Stimulated activated naive CD8-positive, alpha-beta T cell treated with anti-CD3 and anti-CD28 coated beads, Interleukin-15, amount 100 ng/mL, for 72 hours (primary cell): Measurements from ENCODE around the gene B3GNT3.
"Not testable (repeated sequence)": the region's sequence is repeated elsewhere in the genome, so short reads cannot be mapped to it uniquely, and the experiment has no call there.

Experiments used
- ATAC-seq: fragments of 150-1000 bp; cut with Tn5 transposase; 2 replicates; pipeline ENCODE4 v1.10.0; 2021; ENCODE audit warnings: mild to moderate bottlenecking, moderate library complexity
- DNase-seq, 2 donors: peaks; one replicate each; pipeline ENCODE4 v3.0.0; 2021 to 2022
- H3K27ac Mint-ChIP-seq, 2 donors: one replicate each; pipeline ENCODE4 v1.8.0; 2022; ENCODE audit warnings: mild to moderate bottlenecking in 2 of 2, mixed read lengths in 2 of 2, moderate library complexity in 2 of 2
- H3K27me3 Mint-ChIP-seq: one replicate; pipeline ENCODE4 v1.8.0; 2022; ENCODE audit warnings: mixed read lengths
- H3K4me1 Mint-ChIP-seq: one replicate; pipeline ENCODE4 v1.8.0; 2022; ENCODE audit warnings: mild to moderate bottlenecking, mixed read lengths
- H3K4me3 Mint-ChIP-seq, 2 donors: one replicate each; pipeline ENCODE4 v1.8.0; 2022; ENCODE audit warnings: mild to moderate bottlenecking in 2 of 2, mixed read lengths in 2 of 2, moderate library complexity in 1 of 2
- H3K9me3 Mint-ChIP-seq, 2 donors: one replicate each; pipeline ENCODE4 v1.8.0; 2022; ENCODE audit warnings: mixed read lengths in 2 of 2

The B3GNT3 gene

GRCh38 chr19:17783721-17784120 lies 11.2 kb upstream of the B3GNT3 start:
- DNase-seq, ATAC-seq, H3K9me3 Mint-ChIP-seq, H3K4me3 Mint-ChIP-seq, H3K27me3 Mint-ChIP-seq, H3K27ac Mint-ChIP-seq: not testable (repeated sequence)
- H3K4me1 Mint-ChIP-seq, result peaks cover 26% of the 10 kb centered on the region

- H3K4me1 Mint-ChIP-seq, result peaks cover 25% of the 10 kb centered on the region
- DNase-seq, result peak; percentile 69 to 71
- H3K27ac Mint-ChIP-seq, result peak overlapping the region in 1 of 2 donors; percentile 5
- no peaks in the 10 kb centered on the region for H3K27me3 Mint-ChIP-seq
- H3K4me3 Mint-ChIP-seq, result no peak overlapping the region
- ATAC-seq, result peak; percentile 64
- H3K9me3 Mint-ChIP-seq, result no peaks in the 10 kb centered on the region
These were observed 10.5 kb upstream of the B3GNT3 start for GRCh38 chr19:17784201-17785008.

GRCh38 chr19:17787274-17787913 lies 7.5 kb upstream of the B3GNT3 start:
- DNase-seq (no peak), ATAC-seq (no peak)
- Mint-ChIP-seq H3K4me1 (peaks cover 35% of the 10 kb centered on the region), H3K4me3 (no peak overlapping the region), H3K9me3 (no peaks in the 10 kb centered on the region), H3K27ac (peak overlapping the region; percentile 61 to 72), H3K27me3 (no peaks in the 10 kb centered on the region)

- no peaks in the 10 kb centered on the region for H3K27me3 Mint-ChIP-seq
- ATAC-seq (no peak), DNase-seq (no peak)
- peak overlapping the region in 1 of 2 donors; percentile 35 for H3K27ac Mint-ChIP-seq
- H3K4me3 Mint-ChIP-seq, result no peak overlapping the region
- H3K4me1 Mint-ChIP-seq, result peaks cover 37% of the 10 kb centered on the region
- H3K9me3 Mint-ChIP-seq, result no peaks in the 10 kb centered on the region
These were observed 6.3 kb upstream of the B3GNT3 start for GRCh38 chr19:17788632-17789031.

- H3K27ac Mint-ChIP-seq, result peak overlapping the region in 1 of 2 donors; percentile 85
- ATAC-seq (no peak), DNase-seq (no peak)
- no peaks in the 10 kb centered on the region for H3K27me3 Mint-ChIP-seq
- no peak overlapping the region for H3K4me3 Mint-ChIP-seq
- peaks cover 46% of the 10 kb centered on the region for H3K4me1 Mint-ChIP-seq
- H3K9me3 Mint-ChIP-seq, result no peaks in the 10 kb centered on the region
These were observed 4.7 kb upstream of the B3GNT3 start for GRCh38 chr19:17790059-17790780.

GRCh38 chr19:17794412-17794730 lies 567 bp upstream of the B3GNT3 start:
- peak overlapping the region; percentile 68 to 76 for H3K4me3 Mint-ChIP-seq
- no peaks in the 10 kb centered on the region for H3K9me3 Mint-ChIP-seq
- no peaks in the 10 kb centered on the region for H3K27me3 Mint-ChIP-seq
- ATAC-seq (no peak), DNase-seq (no peak)
- no peak overlapping the region for H3K27ac Mint-ChIP-seq
- H3K4me1 Mint-ChIP-seq, result peaks cover 69% of the 10 kb centered on the region

- Mint-ChIP-seq H3K9me3 (no peaks in the 10 kb centered on the region), H3K27ac (peak overlapping the region in 1 of 2 donors; percentile 54), H3K4me3 (peak overlapping the region; percentile 68 to 76), H3K27me3 (no peaks in the 10 kb centered on the region), H3K4me1 (peaks cover 60% of the 10 kb centered on the region)
- DNase-seq (no peak), ATAC-seq (no peak)
These were observed 538 bp downstream of the B3GNT3 start for GRCh38 chr19:17795495-17795856.

GRCh38 chr19:17796013-17796837 lies 1.3 kb downstream of the B3GNT3 start:
- H3K4me1 Mint-ChIP-seq, result peaks cover 56% of the 10 kb centered on the region
- DNase-seq (no peak), ATAC-seq (no peak)
- H3K4me3 Mint-ChIP-seq, result peak overlapping the region in 1 of 2 donors; percentile 21
- H3K27ac Mint-ChIP-seq, result no peak overlapping the region
- no peaks in the 10 kb centered on the region for H3K9me3 Mint-ChIP-seq
- no peaks in the 10 kb centered on the region for H3K27me3 Mint-ChIP-seq

- no peak overlapping the region for H3K4me3 Mint-ChIP-seq
- DNase-seq (no peak), ATAC-seq (no peak)
- no peaks in the 10 kb centered on the region for H3K9me3 Mint-ChIP-seq
- no peak overlapping the region for H3K27ac Mint-ChIP-seq
- H3K27me3 Mint-ChIP-seq, result no peaks in the 10 kb centered on the region
- peaks cover 50% of the 10 kb centered on the region for H3K4me1 Mint-ChIP-seq
These were observed 2.0 kb downstream of the B3GNT3 start for GRCh38 chr19:17796838-17797423.

GRCh38 chr19:17797424-17798201 lies 2.7 kb downstream of the B3GNT3 start:
- Mint-ChIP-seq H3K4me1 (peaks cover 52% of the 10 kb centered on the region), H3K4me3 (no peak overlapping the region), H3K9me3 (no peaks in the 10 kb centered on the region), H3K27ac (peak overlapping the region in 1 of 2 donors; percentile 59), H3K27me3 (no peaks in the 10 kb centered on the region)
- ATAC-seq, result peak; percentile 79
- DNase-seq, result no peak

- peaks cover 58% of the 10 kb centered on the region for H3K4me1 Mint-ChIP-seq
- H3K9me3 Mint-ChIP-seq, DNase-seq, ATAC-seq, H3K4me3 Mint-ChIP-seq, H3K27me3 Mint-ChIP-seq, H3K27ac Mint-ChIP-seq: not testable (repeated sequence)
These were observed 3.7 kb downstream of the B3GNT3 start for GRCh38 chr19:17798599-17798998.

GRCh38 chr19:17802137-17802858 lies 7.4 kb downstream of the B3GNT3 start:
- Mint-ChIP-seq H3K4me3 (no peak overlapping the region), H3K4me1 (peaks cover 32% of the 10 kb centered on the region)

GRCh38 chr19:17803264-17803896 lies 8.4 kb downstream of the B3GNT3 start:
- Mint-ChIP-seq H3K4me3 (peak overlapping the region; percentile 2 to 60), H3K4me1 (peaks cover 35% of the 10 kb centered on the region), H3K9me3 (no peaks in the 10 kb centered on the region), H3K27ac (peak overlapping the region; percentile 4 to 78), H3K27me3 (no peaks in the 10 kb centered on the region)
- ATAC-seq (peak; percentile 60), DNase-seq (no peak)

More at GRCh38 chr19:17802137-17802858, 7.4 kb downstream of the B3GNT3 start:
- Mint-ChIP-seq H3K27ac (no peak overlapping the region), H3K9me3 (no peaks in the 10 kb centered on the region), H3K27me3 (no peaks in the 10 kb centered on the region)
- no peak for DNase-seq
- ATAC-seq, result no peak
